Colonic mucosa (tissue), 4 donors: Measurements from ENCODE around the gene SEMA3D. TPM values are rescaled to one million over a fixed set of nuclear protein-coding genes. Genes with fewer than 3 reads are reported as not detected.

Experiments
- DNase-seq: peaks from one replicate; pipeline ENCODE4 v3.0.0-alpha.2; 2020
- H3K27ac ChIP-seq: fragments of 200-600 bp; one replicate; pipeline ENCODE4 v1.8.0; 2021
- H3K27me3 ChIP-seq: fragments of 200-600 bp; one replicate; pipeline ENCODE4 v1.8.0; 2021
- H3K36me3 ChIP-seq: fragments of 200-600 bp; one replicate; pipeline ENCODE4 v1.8.0; 2021
- H3K4me1 ChIP-seq: fragments of 200-600 bp; one replicate; pipeline ENCODE4 v1.8.0; 2021; ENCODE audit warnings: mild to moderate bottlenecking
- H3K4me3 ChIP-seq: fragments of 200-600 bp; one replicate; pipeline ENCODE4 v1.8.0; 2021
- H3K9ac ChIP-seq, 2 donors: one replicate each; pipeline ENCODE4 v1.7.0; 2013; ENCODE audit warnings: control low read depth in 2 of 2, low read depth in 2 of 2, low read length in 2 of 2
- H3K9me3 ChIP-seq: fragments of 200-600 bp; one replicate; pipeline ENCODE4 v1.8.0; 2021
- intact Hi-C: fragments of 100-400 bp; cut with DNase I; formaldehyde crosslinking; loops from one replicate; pipeline ENCODE4 v1.14.1; 2022
- total RNA-seq, 2 donors: library from RNA; stranded (reverse); fragmentation: NEBNext Ultra II Directional in 1 of 2; extraction: Animal tissue kit (Norgen Biotek cat#: 25700) in 1 of 2; gene quantifications; one replicate each; pipeline ENCODE4 v1.2.1, GENCODE V29; 2021
- TF ChIP-seq, protein P1 (sequence below): fragments of 200-600 bp; IDR thresholded peaks from one replicate; pipeline ENCODE4 v1.8.0; 2022; ENCODE audit warnings: antibody characterized with exemption, mild to moderate bottlenecking
- donor health status: healthy.
- donor health status: DM: no; HTN: no; CAD: no.
- donor health status: DM: no; HTN: no; CAD: no.

SEMA3D gene
- total RNA-seq, 2 donors from 2014 or later = 0.86 to 2.6 TPM

GRCh38 chr7:85176197-85176596, 10.7 kb downstream of the SEMA3D start:
- Histone ChIP-seq H3K27me3 (no peaks in the 10 kb centered on the region), H3K4me3 (no peak overlapping the region), H3K4me1 (no peaks in the 10 kb centered on the region), H3K9me3 (no peaks in the 10 kb centered on the region), H3K36me3 (no peaks in the 10 kb centered on the region), H3K9ac (no peak overlapping the region), H3K27ac (no peak overlapping the region)
- no peak for DNase-seq
- intact Hi-C loops = no loop called here
- TF ChIP-seq, protein P1, sequence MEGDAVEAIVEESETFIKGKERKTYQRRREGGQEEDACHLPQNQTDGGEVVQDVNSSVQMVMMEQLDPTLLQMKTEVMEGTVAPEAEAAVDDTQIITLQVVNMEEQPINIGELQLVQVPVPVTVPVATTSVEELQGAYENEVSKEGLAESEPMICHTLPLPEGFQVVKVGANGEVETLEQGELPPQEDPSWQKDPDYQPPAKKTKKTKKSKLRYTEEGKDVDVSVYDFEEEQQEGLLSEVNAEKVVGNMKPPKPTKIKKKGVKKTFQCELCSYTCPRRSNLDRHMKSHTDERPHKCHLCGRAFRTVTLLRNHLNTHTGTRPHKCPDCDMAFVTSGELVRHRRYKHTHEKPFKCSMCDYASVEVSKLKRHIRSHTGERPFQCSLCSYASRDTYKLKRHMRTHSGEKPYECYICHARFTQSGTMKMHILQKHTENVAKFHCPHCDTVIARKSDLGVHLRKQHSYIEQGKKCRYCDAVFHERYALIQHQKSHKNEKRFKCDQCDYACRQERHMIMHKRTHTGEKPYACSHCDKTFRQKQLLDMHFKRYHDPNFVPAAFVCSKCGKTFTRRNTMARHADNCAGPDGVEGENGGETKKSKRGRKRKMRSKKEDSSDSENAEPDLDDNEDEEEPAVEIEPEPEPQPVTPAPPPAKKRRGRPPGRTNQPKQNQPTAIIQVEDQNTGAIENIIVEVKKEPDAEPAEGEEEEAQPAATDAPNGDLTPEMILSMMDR = no peak

DNA sequence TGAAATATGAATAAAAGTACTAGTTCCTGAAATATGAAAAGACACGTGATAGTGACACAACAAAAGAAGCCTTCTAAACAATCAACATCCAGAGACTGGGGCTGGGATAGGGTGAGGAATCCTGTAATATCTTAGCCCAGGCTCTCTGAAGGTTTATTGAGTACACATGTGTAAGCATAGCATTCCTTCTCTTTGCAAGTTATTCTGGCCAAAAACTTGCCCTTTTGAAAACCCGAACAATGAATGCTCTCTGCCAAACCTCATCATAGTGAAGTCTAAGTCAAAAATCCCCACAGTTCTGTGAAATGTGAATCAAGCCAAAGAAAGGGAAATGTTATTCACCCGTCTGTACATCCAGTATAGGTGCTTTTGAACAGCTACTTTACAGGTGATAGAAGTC, 11.6 kb downstream of the SEMA3D start:
- Histone ChIP-seq H3K9ac (no peak overlapping the region), H3K27me3 (no peaks in the 10 kb centered on the region), H3K9me3 (no peaks in the 10 kb centered on the region), H3K36me3 (no peaks in the 10 kb centered on the region), H3K4me3 (no peak overlapping the region), H3K27ac (no peak overlapping the region), H3K4me1 (no peaks in the 10 kb centered on the region)
- TF ChIP-seq, protein P1 = no peak
- intact Hi-C loops = no loop called here
- no peak for DNase-seq

DNA sequence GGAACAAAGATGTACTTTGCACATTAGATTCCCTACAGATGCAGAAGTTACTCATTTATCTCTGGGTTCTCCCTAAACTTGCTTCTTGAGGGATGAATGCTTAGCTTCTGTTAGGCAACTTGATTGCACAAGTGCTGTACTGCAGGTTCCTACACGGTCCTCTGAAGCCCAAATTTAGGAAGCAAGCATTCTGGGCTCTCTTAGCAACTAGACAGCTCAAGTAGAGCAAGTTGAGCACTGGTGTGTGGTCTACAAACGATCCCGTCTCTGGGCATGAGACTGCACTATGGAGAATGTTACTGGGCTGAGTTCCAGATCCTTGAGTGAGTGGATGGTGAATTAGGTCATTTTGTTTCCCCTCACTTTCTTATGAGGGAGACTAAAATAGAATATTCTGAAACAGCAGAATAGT, 14.3 kb downstream of the SEMA3D start:
- no peak overlapping the region for H3K9ac ChIP-seq
- no peaks in the 10 kb centered on the region for H3K27me3 ChIP-seq
- H3K4me1 ChIP-seq = no peaks in the 10 kb centered on the region
- H3K9me3 ChIP-seq = no peaks in the 10 kb centered on the region
- H3K27ac ChIP-seq = no peak overlapping the region
- TF ChIP-seq, protein P1 = no peak
- intact Hi-C loops = no loop called here
- no peaks in the 10 kb centered on the region for H3K36me3 ChIP-seq
- no peak for DNase-seq
- H3K4me3 ChIP-seq = no peak overlapping the region

- no peak for DNase-seq
- Histone ChIP-seq H3K27ac (no peak overlapping the region), H3K9me3 (no peaks in the 10 kb centered on the region), H3K4me1 (no peaks in the 10 kb centered on the region), H3K4me3 (no peak overlapping the region), H3K27me3 (no peaks in the 10 kb centered on the region), H3K9ac (no peak overlapping the region), H3K36me3 (no peaks in the 10 kb centered on the region)
- TF ChIP-seq, protein P1 = no peak
- intact Hi-C loops = no loop called here
These were observed 19.2 kb downstream of the SEMA3D start for GRCh38 chr7:85167636-85168035.

- H3K4me3 ChIP-seq = no peak overlapping the region
- H3K4me1 ChIP-seq = no peaks in the 10 kb centered on the region
- no peak overlapping the region for H3K9ac ChIP-seq
- H3K9me3 ChIP-seq = no peaks in the 10 kb centered on the region
- no peaks in the 10 kb centered on the region for H3K36me3 ChIP-seq
- H3K27me3 ChIP-seq = no peaks in the 10 kb centered on the region
- TF ChIP-seq, protein P1 = no peak
- no peak overlapping the region for H3K27ac ChIP-seq
- no peak for DNase-seq
- intact Hi-C loops = no loop called here
These were observed 21.6 kb downstream of the SEMA3D start for GRCh38 chr7:85165263-85165662.

- Histone ChIP-seq H3K27ac (no peak overlapping the region), H3K9me3 (no peaks in the 10 kb centered on the region), H3K36me3 (no peaks in the 10 kb centered on the region), H3K9ac (no peak overlapping the region), H3K4me1 (no peaks in the 10 kb centered on the region), H3K27me3 (no peaks in the 10 kb centered on the region), H3K4me3 (no peak overlapping the region)
- intact Hi-C loops = no loop called here
- DNase-seq = no peak
- TF ChIP-seq, protein P1 = no peak
These were observed 22.5 kb downstream of the SEMA3D start for GRCh38 chr7:85164376-85164775.
